Measurements from ENCODE around the gene SRL.

DNA sequence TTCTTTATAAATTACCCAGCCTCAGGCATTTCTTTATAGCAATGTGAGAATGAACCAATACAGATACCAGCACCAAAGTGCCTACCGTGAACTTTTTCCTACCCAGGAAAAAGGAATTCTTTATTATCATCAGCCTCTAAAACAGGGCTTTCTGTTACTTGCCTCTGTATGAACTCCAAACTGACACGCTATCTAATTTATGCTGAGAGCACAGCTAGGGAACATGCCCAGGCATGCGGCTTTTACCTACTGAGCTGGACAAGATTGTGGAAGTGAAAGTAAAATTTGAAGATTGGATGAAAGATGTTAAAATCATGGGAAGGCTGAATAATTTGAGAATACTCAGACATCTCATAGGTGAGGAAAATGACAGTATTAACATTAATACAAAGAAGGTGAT lies 101.2 kb downstream of the SRL start:
- TF ChIP-seq EZH2 (IDR thresholded peaks at IDR 0.05; ENCODE audit: insufficient read depth, poor library complexity, severe bottlenecking) (no peak), EZH2phosphoT487 (IDR thresholded peaks at IDR 0.05; ENCODE audit: insufficient read depth, low read depth) (no peak)

Data from GM23248 (cell line).